HL-60/S4 (cell line): Measurements from ENCODE around the gene RASA3.
"Not testable (repeated sequence)": the region's sequence is repeated elsewhere in the genome, so short reads cannot be mapped to it uniquely, and the experiment has no call there.

Source experiments
- in situ Hi-C: fragments of 300-500 bp; cut with MboI; formaldehyde crosslinking; loops from 2 replicates; pipeline ENCODE4 v1.14.3; 2022; ENCODE audit warnings: low sequenced_read_pairs

The RASA3 gene

DNA sequence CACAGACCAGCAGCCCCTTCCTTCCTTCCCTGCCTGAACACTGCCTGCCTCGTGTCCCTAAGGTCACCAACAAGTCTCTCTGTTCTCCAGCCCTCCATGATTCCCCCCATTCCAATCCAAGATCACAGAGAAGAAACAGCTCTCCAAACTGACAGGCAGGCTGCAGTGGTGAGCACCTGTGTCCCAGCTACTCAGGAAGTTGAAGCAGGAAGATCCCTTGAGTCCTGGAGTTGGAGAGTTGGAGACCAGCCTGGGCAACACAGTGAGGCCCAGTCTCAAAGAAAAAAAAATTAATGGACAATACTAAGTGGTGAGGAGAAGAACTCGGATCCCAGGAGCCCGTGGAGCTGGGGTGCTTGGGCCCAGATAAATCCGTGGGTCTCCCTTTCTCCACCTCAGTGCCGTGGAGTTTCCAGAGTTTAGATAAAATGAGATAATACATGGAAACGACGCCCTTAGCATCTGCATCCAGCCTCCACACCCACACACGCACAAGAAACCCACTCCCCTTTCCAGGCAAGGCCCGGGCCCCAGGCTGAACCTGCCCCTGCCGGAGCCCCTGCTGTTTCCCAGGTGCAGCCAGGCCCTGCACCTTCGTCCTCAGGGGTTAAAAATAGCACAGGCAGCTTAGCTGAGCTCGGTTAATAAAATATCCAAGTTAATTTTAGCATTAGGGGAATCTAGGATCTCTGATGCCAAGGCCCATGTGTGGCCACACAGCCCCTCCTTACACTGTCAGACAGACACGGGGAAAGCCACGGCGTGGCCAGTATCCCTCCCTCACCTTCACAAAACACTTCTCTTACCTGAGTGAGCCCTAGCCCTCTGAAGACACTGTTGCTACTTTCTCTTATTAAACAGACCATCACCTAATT, 4.7 kb downstream of the RASA3 start:
- in situ Hi-C loops = no loop called here

DNA sequence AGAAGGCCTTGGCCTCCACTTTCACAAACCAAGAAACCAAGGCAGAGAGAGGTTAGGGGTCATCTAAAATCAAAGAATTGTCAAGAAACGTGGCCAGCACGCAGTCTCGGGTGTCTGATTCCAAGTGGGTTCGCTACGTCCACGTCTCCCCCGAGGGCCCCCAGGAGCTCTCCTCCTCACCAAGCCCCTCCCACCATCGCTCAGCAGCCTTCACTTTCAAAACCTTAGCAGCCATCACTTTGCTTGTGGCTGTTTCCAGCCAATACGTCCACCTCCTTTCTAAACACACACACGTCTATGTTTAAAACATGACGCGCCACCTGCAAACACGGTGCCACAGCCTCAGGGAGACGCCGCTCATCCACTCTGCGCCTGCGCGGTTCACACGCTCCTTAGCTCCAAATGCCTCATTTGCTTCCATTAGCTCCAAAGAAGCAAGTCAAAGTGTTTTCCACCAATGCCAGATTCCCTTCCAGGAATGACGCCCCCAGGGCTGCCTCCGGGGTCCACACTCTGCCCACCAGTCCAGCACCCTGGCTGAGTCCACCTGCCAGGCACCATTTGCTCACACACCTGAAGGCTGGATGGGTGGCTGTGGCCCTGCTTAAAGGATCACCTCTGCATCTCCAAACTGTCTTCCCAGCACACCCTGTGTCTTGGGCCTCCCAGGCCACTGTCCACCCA, 5.5 kb downstream of the RASA3 start:
- in situ Hi-C loops = no loop called here

DNA sequence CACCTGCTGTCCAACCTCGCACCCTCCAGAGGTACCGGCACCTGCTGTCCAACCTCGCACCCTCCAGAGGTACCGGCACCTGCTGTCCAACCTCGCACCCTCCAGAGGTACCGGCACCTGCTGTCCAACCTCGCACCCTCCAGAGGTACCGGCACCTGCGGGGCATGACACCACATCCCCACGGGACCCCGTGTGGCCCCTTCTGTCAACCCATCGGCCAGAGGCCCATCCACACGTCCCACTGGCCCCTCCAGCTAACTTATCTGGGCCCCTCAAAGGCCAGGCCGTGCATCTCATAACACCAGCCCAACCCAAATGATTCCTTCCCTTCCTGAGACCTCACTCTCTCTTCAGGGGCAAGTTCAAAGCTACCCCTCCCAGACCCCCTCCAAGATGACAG, 6.3 kb downstream of the RASA3 start:
- in situ Hi-C loops = not testable (repeated sequence)

DNA sequence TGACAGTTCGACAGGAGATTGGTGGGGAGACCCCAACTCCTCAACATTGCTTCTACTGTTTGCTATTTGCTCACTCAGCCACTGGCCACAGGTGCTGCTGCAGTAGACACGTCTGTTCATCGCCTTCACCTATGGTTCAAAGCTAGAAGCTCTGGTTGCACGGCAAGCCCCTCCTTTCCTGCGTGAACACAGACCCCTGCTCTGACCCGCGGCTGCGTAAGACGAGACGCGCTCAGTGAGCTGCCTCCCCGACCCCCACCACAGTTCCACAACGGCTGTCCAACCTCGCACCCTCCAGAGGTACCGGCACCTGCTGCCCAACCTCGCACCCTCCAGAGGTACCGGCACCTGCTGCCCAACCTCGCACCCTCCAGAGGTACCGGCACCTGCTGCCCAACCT, 6.8 kb downstream of the RASA3 start:
- in situ Hi-C loops = no loop called here

DNA sequence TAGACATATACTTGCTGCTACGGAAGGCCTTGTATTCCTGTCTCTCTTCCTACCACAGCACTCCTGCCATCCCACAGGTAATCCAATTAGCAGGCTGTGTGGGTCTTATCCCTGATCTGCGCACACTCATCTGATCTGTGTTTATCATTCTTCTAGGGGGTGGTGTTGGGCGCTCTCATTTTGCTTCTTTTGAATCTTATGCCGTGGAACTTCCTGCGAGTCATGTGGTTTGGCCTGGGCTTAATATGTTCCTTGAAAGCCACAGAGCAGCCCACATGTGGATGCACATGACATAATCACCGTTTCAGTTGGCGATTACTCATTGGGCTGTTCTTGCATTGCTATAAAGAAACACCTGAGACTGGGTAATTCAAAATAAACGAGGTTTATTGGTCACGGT, 7.5 kb downstream of the RASA3 start:
- in situ Hi-C loops = no loop called here

DNA sequence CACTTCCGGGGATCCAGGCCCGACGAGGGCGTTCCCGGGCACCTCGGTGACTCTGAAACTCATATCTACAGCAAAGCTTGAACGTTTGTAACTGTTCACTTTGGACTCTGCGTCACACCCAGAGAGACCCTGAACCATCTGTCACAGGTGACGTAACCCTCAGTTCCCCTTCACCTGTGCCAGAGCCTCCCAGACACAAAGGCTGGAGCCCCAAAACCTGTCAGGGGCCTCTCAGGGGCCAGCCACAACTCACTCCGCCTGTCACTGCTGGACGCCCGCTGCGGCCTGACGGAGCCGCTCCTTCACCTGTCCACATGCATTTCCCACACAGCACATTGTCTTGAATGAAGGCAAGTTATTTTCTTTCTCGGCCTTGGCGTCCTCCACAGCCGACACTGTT, 8.0 kb downstream of the RASA3 start:
- in situ Hi-C loops = no loop called here

DNA sequence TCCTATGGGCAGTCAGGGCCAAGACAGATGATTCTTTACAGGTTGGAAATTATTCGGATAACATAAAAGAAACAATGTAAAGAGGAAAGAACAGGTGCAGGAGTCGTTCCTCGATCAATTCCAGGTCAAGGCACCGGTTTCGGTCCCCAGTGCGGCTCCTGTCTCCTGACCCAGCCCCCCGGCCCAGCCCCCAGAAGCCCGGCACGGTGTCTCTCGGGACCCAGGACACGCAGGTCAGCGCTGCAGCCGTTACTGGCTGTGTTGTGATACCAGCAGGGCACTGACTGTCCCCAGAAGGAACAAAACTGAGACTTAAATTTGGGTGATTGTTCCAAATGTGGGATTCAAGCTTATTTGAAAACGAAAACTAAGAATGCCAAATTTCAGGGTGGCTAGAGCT, 8.5 kb downstream of the RASA3 start:
- in situ Hi-C loops = no loop called here

DNA sequence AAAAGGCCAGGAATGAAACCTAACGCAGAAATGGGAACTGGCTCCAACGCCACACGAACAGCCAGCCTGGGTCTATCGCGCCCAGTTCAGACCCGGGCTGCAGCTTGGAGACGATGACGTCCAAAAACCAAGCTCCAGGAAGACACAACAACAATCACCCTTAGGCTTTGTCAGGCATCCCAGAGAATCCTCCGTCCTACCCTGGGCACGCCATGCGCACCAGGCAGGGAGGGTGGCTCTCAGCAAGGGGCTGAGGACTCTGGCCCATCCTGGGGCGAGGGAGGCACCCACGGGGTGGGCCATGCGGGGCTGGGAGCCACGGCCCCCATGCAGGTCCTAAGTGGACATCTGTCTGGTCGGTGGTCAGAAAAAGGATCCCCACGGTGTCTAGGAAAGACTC, 9.0 kb downstream of the RASA3 start:
- in situ Hi-C loops = no loop called here

DNA sequence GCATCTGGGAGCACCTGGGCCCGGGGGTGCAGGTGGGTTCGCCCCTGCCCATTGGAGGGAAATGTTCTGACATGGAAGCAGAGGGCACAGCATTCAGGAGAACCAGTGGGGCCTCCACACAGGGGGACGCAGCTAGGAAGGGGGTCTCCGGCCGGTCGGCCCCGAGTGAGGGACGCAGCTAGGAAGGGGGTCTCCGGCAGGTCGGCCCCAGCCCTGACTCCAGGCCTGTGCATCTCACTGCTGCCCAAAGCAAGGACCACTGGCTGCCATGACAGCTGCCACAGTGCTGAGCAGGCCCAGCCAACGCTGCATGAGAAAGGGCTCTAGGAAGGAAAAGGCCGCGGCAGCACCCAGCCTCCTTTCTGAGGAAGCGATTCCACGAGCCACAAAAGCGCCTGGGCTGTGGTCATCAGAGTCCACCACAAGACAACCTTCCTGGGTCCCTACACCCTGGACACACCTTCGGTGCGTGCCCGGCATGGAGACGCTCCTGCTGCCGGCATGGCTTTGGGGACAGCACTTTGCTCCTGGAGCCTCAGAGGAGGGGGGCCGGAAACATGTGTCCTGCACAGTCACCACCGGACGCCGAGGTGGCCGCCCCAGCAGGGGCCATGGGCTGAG, 9.7 kb downstream of the RASA3 start:
- in situ Hi-C loops = no loop called here

DNA sequence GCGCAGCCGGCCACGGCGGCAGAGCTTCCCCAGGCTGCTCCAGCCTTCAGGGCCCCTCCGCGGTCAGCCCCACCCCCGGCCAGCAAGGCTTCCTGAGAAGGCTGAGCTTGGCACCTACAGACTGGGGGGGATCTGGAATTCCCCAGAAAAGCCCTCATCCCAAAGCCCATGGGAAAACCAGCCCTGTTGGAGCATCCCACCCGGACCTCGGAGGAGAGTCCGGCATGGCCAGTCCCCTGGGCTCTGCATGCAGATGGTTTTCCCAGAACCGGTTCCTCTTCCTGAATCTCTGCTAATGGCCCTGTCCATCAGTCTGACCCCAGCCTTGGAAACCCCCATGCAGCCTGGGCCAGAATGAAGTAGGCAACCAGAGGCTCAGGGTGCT, 10.3 kb downstream of the RASA3 start:
- in situ Hi-C loops = no loop called here

DNA sequence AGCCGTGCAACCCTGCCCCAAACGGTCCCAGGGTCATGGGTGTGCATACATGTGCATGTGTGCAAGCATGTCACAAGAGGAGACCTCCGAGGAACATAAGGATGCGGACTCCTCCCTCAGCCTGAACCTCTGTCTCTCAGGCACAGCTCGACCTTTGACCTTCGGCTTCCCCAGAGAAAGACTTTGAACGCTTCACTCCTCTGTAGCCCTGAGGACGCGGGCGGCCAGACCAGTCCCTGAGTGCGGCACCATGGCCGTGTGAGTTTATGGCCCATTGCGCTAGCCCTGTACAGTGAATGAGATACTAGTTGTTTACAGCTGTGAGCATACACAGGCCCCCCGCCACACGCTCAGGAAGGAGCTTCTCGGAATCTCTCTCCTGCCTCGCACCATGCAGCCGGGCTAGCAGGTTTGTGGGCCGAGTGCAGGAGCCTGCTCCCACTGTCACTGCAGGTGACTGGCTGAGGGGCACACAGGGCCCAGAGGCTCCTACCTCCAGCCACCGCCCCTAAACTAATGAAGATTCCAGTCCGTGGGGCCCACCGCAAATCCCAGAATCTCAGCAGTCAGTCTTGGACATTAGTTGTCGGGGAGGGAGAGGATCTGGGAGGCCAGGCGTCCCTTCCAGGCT, 10.8 kb downstream of the RASA3 start:
- in situ Hi-C loops = no loop called here

DNA sequence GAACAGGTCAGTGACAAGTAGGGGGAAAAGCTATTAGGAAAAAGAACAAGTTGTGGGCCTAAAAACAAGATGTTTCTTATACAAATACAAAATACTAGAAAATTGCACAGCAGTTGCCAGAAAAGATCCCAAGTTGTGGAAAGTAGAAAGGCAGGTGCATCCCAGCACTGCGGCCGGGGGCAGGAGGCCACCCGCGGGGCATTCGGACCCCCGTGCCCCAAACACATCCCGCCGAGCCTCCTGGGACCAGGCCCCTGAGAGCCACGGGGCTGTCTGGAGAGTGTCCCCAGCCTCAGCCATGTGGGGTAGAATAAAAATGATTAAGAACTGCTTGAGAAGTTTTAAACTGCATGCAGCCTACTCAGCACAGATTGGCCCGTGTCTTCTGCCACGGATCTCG, 11.4 kb downstream of the RASA3 start:
- in situ Hi-C loops = no loop called here

DNA sequence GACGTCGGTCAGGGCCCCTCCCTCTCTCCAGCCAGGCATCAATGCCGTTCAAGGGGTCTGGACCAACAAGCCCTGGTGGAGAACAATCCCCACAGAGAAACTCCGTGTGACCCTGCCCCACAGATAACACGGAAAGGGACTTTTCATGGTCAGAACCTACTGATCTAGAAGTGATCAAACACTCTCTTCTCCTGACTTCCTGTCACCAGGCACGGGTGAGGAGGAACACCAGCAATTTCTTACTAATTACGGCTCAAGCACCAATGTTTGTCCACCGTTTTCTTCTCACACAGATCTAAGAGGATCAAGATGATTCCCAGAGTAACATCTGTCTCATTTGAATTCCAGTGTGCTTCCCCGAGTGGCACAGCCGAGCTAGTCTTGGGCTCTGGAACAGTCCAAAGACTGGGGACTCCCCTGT, 11.8 kb downstream of the RASA3 start:
- in situ Hi-C loops = no loop called here

DNA sequence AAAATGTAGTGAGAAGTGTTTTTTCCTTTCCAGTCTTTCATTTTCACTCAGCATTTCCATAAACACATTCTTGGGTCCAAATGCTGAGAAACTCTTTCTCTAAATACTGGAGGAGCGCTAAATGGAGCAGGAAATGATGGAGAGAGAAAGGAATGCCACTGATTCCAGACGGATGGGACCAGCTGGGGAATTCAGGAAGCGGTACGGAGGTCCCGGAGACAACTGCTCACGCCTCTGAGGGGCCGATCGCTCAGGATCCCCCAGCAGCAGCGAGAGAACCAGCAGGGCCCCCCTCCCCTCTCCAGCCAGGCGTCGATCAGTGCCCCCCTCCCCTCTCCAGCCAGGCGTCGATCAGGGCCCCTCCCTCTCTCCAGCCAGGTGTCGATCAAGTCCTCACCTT, 13.2 kb downstream of the RASA3 start:
- in situ Hi-C loops = no loop called here

DNA sequence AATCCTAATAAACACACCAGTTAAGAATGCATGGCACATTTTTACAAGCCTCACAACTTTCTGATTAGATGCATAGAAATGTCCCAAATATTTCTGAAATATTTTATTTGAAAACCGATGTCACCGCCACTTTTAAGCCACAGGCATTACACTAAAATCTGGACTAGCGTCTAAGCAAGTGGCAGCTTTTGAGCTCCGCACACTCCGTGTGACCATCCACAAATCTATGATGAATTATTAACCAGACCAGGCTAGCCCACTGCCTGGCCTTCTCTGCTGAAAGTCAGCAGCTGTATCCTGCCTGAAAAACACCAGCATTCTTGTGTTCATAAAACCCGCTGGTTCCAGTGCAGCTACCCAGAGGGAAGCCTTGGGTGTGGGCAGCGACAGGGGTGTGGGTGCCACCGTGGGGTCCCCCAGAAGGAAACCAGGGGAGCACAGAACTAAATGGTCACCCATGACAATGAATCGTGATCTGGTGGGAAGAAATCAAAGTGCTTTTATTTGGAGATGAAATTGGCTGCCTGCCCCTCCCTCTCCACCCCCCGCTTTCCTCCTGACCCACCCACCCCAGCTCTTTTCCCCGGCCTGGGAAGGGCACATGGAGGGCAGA, 13.8 kb downstream of the RASA3 start:
- in situ Hi-C loops = no loop called here

DNA sequence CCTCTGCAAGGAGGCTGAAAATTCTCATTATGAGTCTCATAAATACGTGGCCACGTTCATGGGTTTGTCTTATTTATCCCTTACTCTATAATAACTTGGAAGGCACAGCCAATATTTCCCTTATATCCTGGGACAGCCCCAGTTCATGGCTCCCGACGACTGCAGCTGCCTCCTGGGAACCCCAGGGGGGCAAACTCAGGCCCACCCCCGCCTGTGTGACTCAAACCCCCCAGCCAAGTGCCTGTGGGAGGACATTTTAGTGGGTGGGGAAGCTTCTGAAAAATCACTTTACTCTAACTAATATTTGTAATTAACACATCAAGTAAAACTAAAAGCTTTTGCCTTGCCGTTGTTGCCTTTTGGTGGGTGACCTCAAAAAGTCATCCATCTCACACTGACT, 14.3 kb downstream of the RASA3 start:
- in situ Hi-C loops = no loop called here

DNA sequence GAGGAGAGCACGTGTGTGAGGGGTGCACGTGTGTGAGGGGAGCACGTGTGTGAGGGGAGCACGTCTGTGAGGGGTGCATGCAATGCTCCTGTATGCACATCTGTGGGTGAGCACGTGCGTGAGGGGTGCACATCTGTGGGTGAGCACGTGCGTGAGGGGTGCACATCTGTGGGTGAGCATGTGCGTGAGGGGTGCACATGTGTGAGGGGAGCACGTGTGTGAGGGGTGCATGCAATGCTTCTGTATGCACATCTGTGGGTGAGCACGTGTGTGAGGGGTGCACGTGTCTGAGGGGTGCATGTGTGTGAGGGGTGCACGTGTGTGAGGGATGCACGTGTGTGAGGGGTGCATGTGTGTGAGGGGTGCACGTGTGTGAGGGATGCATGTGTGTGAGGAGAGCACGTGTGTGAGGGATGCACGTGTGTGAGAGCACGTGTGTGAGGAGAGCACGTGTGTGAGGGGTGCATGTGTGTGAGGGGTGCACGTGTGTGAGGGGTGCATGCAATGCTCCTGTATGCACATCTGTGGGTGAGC, 15.0 kb downstream of the RASA3 start:
- in situ Hi-C loops = not testable (repeated sequence)

DNA sequence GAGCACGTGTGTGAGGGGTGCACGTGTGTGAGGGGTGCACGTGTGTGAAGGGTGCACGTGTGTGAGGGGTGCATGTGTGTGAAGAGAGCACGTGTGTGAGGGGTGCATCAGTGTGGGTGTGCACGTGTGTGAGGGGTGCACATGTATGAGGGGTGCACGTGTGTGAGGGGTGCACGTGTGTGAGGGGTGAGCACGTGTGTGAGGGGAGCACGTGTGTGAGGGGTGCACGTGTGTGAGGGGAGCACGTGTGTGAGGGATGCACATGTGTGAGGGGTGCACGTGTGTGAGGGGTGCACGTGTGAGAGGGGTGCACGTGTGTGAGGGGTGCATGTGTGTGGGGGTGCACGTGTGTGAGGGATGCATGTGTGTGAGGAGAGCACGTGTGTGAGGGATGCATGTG, 15.7 kb downstream of the RASA3 start:
- in situ Hi-C loops = no loop called here

DNA sequence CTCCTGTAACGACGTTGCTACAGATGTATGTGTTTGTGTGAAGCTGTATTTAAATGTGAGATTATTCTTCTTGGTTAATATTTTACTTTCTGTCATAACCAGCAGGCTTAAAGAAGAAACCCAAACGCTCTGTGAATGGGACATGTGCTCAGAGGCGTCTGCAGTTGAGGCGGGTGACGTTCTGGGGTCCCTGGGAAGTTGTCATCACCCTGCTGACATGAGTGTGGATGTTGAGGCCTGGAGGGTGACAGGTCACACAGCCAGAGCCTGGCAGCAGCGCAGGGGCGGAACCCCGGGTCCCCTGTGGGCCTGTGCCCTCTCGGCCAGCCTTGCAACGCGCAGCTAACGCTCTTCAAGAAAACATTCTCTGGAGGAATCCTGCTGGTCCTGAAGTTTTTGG, 16.6 kb downstream of the RASA3 start:
- in situ Hi-C loops = no loop called here

DNA sequence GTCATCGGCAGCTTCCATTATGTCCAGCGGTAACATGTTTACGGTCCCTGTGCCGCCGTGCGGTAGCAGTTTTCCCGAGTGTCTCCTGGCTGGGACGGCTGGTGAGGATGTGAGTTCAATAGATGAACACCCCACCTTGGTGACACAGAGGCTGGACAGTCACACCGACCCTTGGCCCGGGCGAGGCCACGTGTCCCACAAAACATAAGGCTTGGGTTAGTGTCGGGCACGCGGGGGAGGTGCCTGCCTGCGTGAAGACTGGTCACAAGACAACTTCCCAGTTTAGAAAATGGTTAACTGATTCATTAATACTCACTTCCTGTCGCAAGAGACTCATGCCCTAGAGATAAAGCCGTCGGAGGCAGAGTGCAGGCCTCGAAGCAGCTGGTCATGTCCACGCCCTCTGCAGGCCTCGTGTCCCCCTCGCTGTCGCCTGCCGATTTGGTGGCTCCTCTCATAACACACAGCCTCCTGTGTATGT, 17.2 kb downstream of the RASA3 start:
- in situ Hi-C loops = no loop called here

DNA sequence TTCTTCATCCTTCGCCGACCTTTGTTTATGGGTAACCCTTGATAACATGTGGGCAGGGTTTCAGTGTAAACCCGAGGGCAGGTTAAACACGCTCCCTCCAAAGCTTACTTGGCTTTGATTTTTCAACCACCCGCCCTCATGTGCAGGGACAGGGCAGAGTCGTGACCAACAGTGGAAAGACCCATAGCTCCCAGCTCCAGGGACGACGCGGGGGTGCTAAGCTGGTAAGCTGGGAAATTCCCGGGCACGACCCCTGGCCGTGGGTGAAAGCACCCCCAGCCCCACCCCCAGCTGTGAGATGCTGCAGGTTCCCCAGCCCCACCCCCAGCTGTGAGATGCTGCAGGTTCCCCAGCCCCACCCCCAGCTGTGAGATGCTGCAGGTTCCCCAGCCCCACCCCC, 17.8 kb downstream of the RASA3 start:
- in situ Hi-C loops = not testable (repeated sequence)
